ENCODE measurements around the gene CDC42BPA. TPM values are rescaled to one million over a fixed set of nuclear protein-coding genes. Genes with fewer than 3 reads are reported as not detected.

CDC42BPA gene
- total and polyA plus RNA-seq, 9 of the 15 experiments (the other 6 are each of a cell fraction or from before 2014, with no cell fraction given), result 8.0 to 77.5 (median 52.1) TPM

DNA sequence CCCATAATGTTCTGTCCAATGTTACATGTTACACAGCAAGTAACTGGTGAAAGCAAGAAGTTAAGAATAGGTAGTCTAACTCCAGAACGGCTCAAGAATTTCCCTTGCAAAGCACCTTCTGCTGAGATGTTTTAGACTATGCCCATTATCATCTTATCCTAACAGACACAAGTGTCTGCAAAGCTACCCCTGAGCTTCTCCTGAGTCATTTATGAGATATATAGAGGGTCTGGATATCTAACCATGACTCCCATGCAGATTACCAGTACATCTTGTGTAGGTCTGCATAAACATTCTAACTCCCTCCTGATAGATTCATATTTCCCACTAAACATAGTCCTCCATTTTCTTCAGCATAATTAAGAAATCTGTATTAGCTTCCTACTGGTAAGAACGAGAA lies 206.5 kb downstream of the CDC42BPA start:
- H4K20me1 ChIP-seq (replicated peaks; ENCODE audit: control insufficient read depth, insufficient read depth, low read length), result no peaks in the 10 kb centered on the region
- no peaks in the 10 kb centered on the region; a peak in 1 of 5 replicates for H3K4me1 ChIP-seq (replicated peaks in 1 of 2; ENCODE audit: control insufficient read depth in 2 of 2, insufficient read depth in 2 of 2, low read length in 2 of 2)
- H3K9me1 ChIP-seq (ENCODE audit: control insufficient read depth, insufficient read depth, low read length), result no peaks in the 10 kb centered on the region
- H3K4me3 ChIP-seq, result no peak overlapping the region
- no peaks in the 10 kb centered on the region for H3K9me3 ChIP-seq (replicated peaks; ENCODE audit: control insufficient read depth, insufficient read depth, low read depth, low read length)
- no peak overlapping the region; the same call in 1 of the 2 replicates for H3K4me2 ChIP-seq (ENCODE audit: insufficient read depth, low read length)
- DNase-seq (ENCODE audit: extremely low read depth in 1 of 4, low spot score in 3 of 4) (peak in 1 of 4 experiments; percentile 13), FAIRE-seq (no peak), ATAC-seq (peak; percentile 39; the same call in 2 of the 3 replicates)
- H3K9ac ChIP-seq (ENCODE audit: insufficient read depth in 1 of 2, low read depth in 2 of 2, low read length in 2 of 2), result no peak overlapping the region
- no peaks in the 10 kb centered on the region for H3K27me3 ChIP-seq (ENCODE audit: control insufficient read depth in 2 of 2, insufficient read depth in 2 of 2, low read length in 2 of 2)
- no peak overlapping the region for H2AFZ ChIP-seq (ENCODE audit: low read depth, low read length)
- in situ Hi-C loops (cut with MboI), result no loop called here
- POLR2A ChIA-PET, result interaction anchor here (0.9 kb wide), 1 partner anchor 10 kb away, joined by 5 read pairs; no protein-coding TSS in a partner anchor
- BruUV-seq (replicated peaks), result no TSS peak
- 70% methylated on average over 2 of the region's 2 CpGs for WGBS (ENCODE audit: insufficient coverage, low coverage, missing lambda C conversion rate)
- intact Hi-C loops (cut with micrococcal nuclease), result no loop called here
- CTCF ChIA-PET (ENCODE audit: low intra/inter-chr PET ratio), result no interaction called here
- H3K79me2 ChIP-seq (ENCODE audit: control insufficient read depth, insufficient read depth, low read length), result 0 out of 3 replicates have a peak, but pooled peaks cover 4% of the 10 kb centered on the region
- H3K36me3 ChIP-seq (ENCODE audit: control insufficient read depth, insufficient read depth, low read length), result peaks cover 44% of the 10 kb centered on the region
- H3K27ac ChIP-seq (ENCODE audit: extremely low read depth, low read depth, low read length), result no peak overlapping the region
- TF ChIP-seq ARID1B (IDR thresholded peaks at IDR 0.05) (peak; percentile 56; the same call in 1 of the 2 replicates), LEF1 (IDR thresholded peaks at IDR 0.05) (no peak), ZNF212 (CRISPR knock-in tag; IDR thresholded peaks at IDR 0.05) (no peak), TCF3 (CRISPR knock-in tag; IDR thresholded peaks at IDR 0.05) (peak; percentile 65), NCOR1 (IDR thresholded peaks at IDR 0.05) (peak; percentile 44; the same call in 1 of the 2 replicates), DPF2 (IDR thresholded peaks at IDR 0.05) (0 out of 2 replicates have a peak, but pooled peaks have one; percentile 13), CXXC5 (CRISPR knock-in tag; IDR thresholded peaks at IDR 0.05) (0 out of 2 replicates have a peak, but pooled peaks have one; percentile 26), TOE1 (IDR thresholded peaks at IDR 0.05; ENCODE audit: borderline replicate concordance) (no peak), TOE1 (CRISPR knock-in tag; IDR thresholded peaks at IDR 0.05; ENCODE audit: borderline replicate concordance, low read depth) (no peak), RBM22 (IDR thresholded peaks at IDR 0.05; ENCODE audit: low read depth, low read length, poor library complexity, severe bottlenecking) (no peak), NCOA2 (IDR thresholded peaks at IDR 0.05; ENCODE audit: partially characterized antibody in 2 of 2) (no peak), ZSCAN32 (CRISPR knock-in tag; IDR thresholded peaks at IDR 0.05) (no peak), SIN3B (IDR thresholded peaks at IDR 0.05; ENCODE audit: low read depth) (no peak), NR2C1 (IDR thresholded peaks at IDR 0.05) (no peak), NR2C1 (tag; IDR thresholded peaks at IDR 0.05) (0 out of 2 replicates have a peak, but pooled peaks have one; percentile 16), RFX7 (CRISPR knock-in tag; IDR thresholded peaks at IDR 0.05) (no peak), CBFA2T3 (IDR thresholded peaks at IDR 0.05) (peak; percentile 70), ZNF140 (CRISPR knock-in tag; IDR thresholded peaks at IDR 0.05) (no peak), TAL1 (IDR thresholded peaks at IDR 0.05) (peak; percentile 54; the same call in 1 of the 2 replicates), DIDO1 (tag; IDR thresholded peaks at IDR 0.05; ENCODE audit: low read depth) (no peak), MTA3 (IDR thresholded peaks at IDR 0.05; ENCODE audit: borderline replicate concordance) (no peak)
- TF ChIP-seq, protein P1, sequence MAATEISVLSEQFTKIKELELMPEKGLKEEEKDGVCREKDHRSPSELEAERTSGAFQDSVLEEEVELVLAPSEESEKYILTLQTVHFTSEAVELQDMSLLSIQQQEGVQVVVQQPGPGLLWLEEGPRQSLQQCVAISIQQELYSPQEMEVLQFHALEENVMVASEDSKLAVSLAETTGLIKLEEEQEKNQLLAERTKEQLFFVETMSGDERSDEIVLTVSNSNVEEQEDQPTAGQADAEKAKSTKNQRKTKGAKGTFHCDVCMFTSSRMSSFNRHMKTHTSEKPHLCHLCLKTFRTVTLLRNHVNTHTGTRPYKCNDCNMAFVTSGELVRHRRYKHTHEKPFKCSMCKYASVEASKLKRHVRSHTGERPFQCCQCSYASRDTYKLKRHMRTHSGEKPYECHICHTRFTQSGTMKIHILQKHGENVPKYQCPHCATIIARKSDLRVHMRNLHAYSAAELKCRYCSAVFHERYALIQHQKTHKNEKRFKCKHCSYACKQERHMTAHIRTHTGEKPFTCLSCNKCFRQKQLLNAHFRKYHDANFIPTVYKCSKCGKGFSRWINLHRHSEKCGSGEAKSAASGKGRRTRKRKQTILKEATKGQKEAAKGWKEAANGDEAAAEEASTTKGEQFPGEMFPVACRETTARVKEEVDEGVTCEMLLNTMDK (IDR thresholded peaks at IDR 0.05; ENCODE audit: borderline replicate concordance, insufficient read depth, low read depth, low read length, poor library complexity, severe bottlenecking), result no peak
- TF ChIP-seq, protein P2, sequence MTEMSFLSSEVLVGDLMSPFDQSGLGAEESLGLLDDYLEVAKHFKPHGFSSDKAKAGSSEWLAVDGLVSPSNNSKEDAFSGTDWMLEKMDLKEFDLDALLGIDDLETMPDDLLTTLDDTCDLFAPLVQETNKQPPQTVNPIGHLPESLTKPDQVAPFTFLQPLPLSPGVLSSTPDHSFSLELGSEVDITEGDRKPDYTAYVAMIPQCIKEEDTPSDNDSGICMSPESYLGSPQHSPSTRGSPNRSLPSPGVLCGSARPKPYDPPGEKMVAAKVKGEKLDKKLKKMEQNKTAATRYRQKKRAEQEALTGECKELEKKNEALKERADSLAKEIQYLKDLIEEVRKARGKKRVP (CRISPR knock-in tag; IDR thresholded peaks at IDR 0.05), result no peak
